Omental fat pad (tissue), 4 donors: ENCODE results near the gene SOBP. TPM values are rescaled to one million over a fixed set of nuclear protein-coding genes. Genes with fewer than 3 reads are reported as not detected.

Experiments used
- ATAC-seq: fragments of 150-250 bp; one replicate; pipeline ENCODE4 v1.9.1; 2016; ENCODE audit warnings: mild to moderate bottlenecking, moderate library complexity; ENCODE audit not compliant: low FRiP score
- DNase-seq: peaks from one replicate; pipeline ENCODE4 v3.0.0-alpha.2; 2019; ENCODE audit warnings: low spot score
- total RNA-seq, 4 donors: library from RNA; depleted of rRNA; stranded (reverse); fragments of >200 nt; gene quantifications; one replicate each; pipeline ENCODE4 v1.1.0, GENCODE V29; 2016
- TF ChIP-seq, protein P1 (sequence below), 3 donors: fragments of 450-650 bp; IDR thresholded peaks; one replicate each; pipeline ENCODE4 v1.5.1; 2016 to 2017; ENCODE audit warnings: antibody characterized with exemption in 3 of 3, mild to moderate bottlenecking in 3 of 3, moderate library complexity in 2 of 3

The SOBP gene
- total RNA-seq, 4 donors from 2014 or later = 1.9 to 9.6 (median 4.0) TPM

DNA sequence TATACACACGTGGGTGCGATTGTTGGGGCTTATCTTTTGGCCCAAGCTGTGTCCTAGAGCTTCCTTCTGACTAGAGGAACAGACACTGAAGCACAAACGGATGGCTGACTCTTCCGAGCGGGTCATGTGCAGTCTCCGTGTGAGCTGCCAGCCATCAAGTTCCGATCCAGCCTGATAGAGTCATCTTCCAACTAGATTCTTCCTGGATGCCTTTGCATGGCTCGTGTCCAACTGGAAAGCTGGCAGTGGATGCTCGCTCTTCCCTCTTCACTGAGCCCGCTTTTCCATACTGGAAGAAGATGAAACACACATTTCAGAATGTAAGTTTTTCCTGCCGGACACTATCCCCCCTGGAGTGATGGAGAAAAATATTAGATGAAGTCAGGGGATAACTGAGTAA lies 186.1 kb downstream of the SOBP start:
- TF ChIP-seq, protein P1, sequence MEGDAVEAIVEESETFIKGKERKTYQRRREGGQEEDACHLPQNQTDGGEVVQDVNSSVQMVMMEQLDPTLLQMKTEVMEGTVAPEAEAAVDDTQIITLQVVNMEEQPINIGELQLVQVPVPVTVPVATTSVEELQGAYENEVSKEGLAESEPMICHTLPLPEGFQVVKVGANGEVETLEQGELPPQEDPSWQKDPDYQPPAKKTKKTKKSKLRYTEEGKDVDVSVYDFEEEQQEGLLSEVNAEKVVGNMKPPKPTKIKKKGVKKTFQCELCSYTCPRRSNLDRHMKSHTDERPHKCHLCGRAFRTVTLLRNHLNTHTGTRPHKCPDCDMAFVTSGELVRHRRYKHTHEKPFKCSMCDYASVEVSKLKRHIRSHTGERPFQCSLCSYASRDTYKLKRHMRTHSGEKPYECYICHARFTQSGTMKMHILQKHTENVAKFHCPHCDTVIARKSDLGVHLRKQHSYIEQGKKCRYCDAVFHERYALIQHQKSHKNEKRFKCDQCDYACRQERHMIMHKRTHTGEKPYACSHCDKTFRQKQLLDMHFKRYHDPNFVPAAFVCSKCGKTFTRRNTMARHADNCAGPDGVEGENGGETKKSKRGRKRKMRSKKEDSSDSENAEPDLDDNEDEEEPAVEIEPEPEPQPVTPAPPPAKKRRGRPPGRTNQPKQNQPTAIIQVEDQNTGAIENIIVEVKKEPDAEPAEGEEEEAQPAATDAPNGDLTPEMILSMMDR (IDR thresholded peaks at IDR 0.05) = no peak
- DNase-seq = no peak
- no peak for ATAC-seq

DNA sequence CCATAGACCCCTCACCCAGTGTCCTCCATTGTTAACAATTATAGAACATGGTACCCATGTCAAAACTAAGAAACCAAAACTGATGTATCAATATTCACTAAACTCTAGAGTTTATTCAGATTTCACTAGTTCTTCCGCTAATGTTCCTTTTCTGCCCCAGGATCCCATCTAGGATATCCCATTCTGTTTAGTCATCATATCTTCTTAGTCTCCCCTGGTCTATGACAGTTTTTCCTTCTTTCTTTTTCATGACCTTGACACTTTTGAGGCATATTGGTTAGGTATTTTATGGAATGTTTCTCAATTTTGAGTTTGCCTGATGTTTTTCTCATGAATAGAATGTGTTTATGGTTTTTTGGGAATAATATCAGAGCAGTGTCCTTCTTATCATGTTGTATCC lies 187.5 kb downstream of the SOBP start:
- TF ChIP-seq, protein P1 (IDR thresholded peaks at IDR 0.05) = no peak
- ATAC-seq (no peak), DNase-seq (no peak)

DNA sequence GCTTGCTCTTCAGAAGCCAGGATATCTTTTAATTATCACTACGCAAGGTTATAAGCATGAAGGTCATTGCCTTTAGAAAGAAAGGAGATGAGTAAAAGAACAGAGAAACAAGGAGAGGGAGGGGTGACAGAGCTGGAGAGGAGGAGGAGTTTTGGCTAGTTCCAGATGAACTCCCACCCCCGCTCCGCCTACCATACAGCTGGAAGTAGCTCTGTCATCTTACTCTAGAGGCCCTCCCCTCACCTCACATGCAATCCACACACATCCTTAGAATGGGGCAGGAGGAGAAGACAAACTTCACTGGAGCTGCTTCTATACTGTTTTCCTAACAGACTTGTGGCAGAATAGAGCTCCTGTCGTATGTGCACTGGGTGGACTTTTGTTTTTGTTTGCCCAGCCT lies 189.5 kb downstream of the SOBP start:
- no peak for DNase-seq
- TF ChIP-seq, protein P1 (IDR thresholded peaks at IDR 0.05) = no peak
- no peak for ATAC-seq

DNA sequence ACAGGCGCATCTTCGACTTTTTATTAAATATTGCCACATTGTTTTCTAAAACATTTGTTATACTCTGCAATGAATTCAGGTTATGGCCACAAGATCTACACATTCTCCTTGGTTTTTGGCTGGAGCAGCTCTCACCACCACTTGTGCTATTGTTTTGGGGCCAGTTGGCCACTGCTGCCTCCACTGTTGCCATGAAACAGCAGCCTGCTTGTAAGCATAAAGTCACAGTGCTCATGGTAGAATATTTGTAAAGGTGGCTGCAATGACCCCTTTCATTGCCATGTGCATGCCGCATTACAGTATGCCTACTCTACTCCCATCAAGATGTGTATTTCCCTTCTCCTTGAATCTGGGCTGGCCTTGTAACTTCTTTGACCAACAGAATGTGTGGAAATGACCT lies 192.8 kb downstream of the SOBP start:
- ATAC-seq (no peak), DNase-seq (no peak)
- TF ChIP-seq, protein P1 (IDR thresholded peaks at IDR 0.05) = no peak

DNA sequence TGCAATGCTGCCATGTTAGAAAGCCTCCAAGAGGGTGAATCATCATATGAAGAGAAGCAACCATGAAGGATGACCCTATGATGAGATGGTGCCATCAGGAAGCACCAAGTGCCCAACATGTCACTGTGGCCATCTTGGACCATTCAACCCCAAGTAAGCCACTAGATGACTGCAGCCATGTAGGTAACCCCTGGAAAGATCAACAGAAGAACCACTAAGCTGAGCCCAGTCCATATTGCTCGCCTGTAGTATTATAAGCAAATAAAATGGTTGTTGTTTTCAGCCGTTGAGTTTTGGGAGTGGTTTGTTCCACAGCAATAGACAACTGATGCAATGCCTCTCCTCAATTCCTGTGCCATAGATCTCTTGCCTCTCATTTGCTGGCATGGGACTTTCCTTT lies 193.3 kb downstream of the SOBP start:
- no peak for DNase-seq
- no peak for ATAC-seq
- TF ChIP-seq, protein P1 (IDR thresholded peaks at IDR 0.05) = no peak

DNA sequence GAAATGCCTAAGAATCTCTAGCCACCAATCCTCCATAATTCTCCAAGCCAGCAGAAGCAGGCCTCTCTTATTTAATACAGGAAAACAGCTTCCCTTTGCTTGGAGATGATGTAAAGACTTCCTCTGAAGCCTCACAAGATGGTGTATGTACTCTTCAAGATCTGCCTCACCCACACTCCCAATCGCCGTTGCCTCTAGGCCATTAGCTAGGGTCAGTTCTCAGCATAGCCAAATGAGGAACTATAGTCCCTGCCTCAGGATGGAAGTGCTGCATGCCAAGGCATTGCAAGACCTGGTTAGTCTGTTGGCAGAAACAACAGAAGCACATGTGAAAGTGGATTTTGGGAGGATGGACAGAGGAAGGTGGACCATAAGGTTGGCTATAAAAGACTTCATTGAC lies 195.1 kb downstream of the SOBP start:
- DNase-seq (no peak), ATAC-seq (no peak)
- TF ChIP-seq, protein P1 (IDR thresholded peaks at IDR 0.05) = no peak

DNA sequence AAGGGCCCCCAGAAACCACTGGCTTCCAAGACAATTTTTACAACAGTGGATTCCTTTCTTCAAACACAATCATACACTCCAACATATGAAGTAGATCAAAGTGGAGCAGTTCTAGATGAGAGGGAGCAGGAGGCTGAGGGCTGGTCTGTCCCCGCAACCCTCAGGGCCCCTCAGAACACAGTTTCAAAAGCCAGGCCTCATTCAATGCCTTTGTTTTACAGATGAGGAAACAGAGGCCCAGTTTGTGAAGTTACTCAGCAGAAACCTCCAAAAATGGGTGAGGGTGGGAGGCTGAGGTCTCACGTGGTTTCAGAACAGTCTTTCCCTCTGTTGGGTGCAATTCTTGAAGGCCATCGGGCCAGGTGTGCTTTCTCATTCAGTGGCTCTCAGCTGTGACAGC lies 199.3 kb downstream of the SOBP start:
- no peak for ATAC-seq
- TF ChIP-seq, protein P1 (IDR thresholded peaks at IDR 0.05) = no peak
- no peak for DNase-seq
